Liver (tissue), 9 donors: Measurements from ENCODE around the gene ST7. TPM values are rescaled to one million over a fixed set of nuclear protein-coding genes. Genes with fewer than 3 reads are reported as not detected.

ENCODE experiments used
- DNase-seq: peaks from one replicate; pipeline ENCODE4 v3.0.0-alpha.2; 2017; ENCODE audit warnings: low spot score
- H3K27ac ChIP-seq, 2 donors: one replicate each; pipeline ENCODE4 v1.7.0; 2013; ENCODE audit warnings: inconsistent platforms in 2 of 2, low read length in 2 of 2, control low read depth in 1 of 2, low read depth in 1 of 2, mild to moderate bottlenecking in 1 of 2
- H3K27me3 ChIP-seq, 4 donors: one replicate each; pipeline versions ENCODE4 v1.6.1 to v1.7.0; 2013; ENCODE audit warnings: low read length in 3 of 4, inconsistent platforms in 1 of 4, mild to moderate bottlenecking in 1 of 4, moderate library complexity in 1 of 4; ENCODE audit not compliant: control insufficient read depth in 4 of 4, insufficient read depth in 4 of 4
- H3K36me3 ChIP-seq, 4 donors: one replicate each; pipeline versions ENCODE4 v1.6.1 to v1.7.0; 2013; ENCODE audit warnings: low read length in 3 of 4, mild to moderate bottlenecking in 3 of 4, low read depth in 1 of 4, moderate library complexity in 1 of 4; ENCODE audit not compliant: control insufficient read depth in 4 of 4, insufficient read depth in 3 of 4
- H3K4me1 ChIP-seq, 4 donors: one replicate each; pipeline versions ENCODE4 v1.6.1 to v1.7.0; 2013; ENCODE audit warnings: low read length in 3 of 4, mild to moderate bottlenecking in 3 of 4, moderate library complexity in 1 of 4; ENCODE audit not compliant: control insufficient read depth in 4 of 4, insufficient read depth in 4 of 4
- H3K4me3 ChIP-seq, 3 donors: one replicate each; pipeline versions ENCODE4 v1.6.1 to v1.7.0; 2013; ENCODE audit warnings: low read length in 3 of 3, control low read depth in 1 of 3, low read depth in 1 of 3, mild to moderate bottlenecking in 1 of 3
- H3K9ac ChIP-seq, 2 donors: one replicate each; pipeline ENCODE4 v1.7.0; 2013; ENCODE audit warnings: low read length in 2 of 2, mild to moderate bottlenecking in 2 of 2, moderate library complexity in 2 of 2, control low read depth in 1 of 2, low read depth in 1 of 2
- H3K9me3 ChIP-seq, 4 donors: one replicate each; pipeline versions ENCODE4 v1.6.1 to v1.7.0; 2013; ENCODE audit warnings: low read length in 3 of 4; ENCODE audit not compliant: control insufficient read depth in 4 of 4
- ATF3 ChIP-seq: IDR thresholded peaks from 2 replicates; pipeline ENCODE4 v1.6.1; 2016; ENCODE audit warnings: antibody characterized with exemption
- EGR1 ChIP-seq, 2 donors: IDR thresholded peaks; 2 replicates each; pipeline ENCODE4 v1.6.1; 2016 to 2018; ENCODE audit warnings: antibody characterized with exemption in 2 of 2, low read depth in 2 of 2
- FOXA1 ChIP-seq: IDR thresholded peaks from 2 replicates; pipeline ENCODE4 v1.6.1; 2016; ENCODE audit warnings: antibody characterized with exemption
- FOXA2 ChIP-seq: IDR thresholded peaks from 2 replicates; pipeline ENCODE4 v1.6.1; 2016; ENCODE audit warnings: antibody characterized with exemption
- GABPA ChIP-seq, 2 donors: IDR thresholded peaks in 1 of 2; conservative IDR thresholded peaks in 1 of 2; 2 replicates each; pipeline ENCODE4 v1.6.1; 2016; ENCODE audit warnings: antibody characterized with exemption in 2 of 2, mild to moderate bottlenecking in 1 of 2, moderate library complexity in 1 of 2
- HNF4A ChIP-seq, 2 donors: conservative IDR thresholded peaks; 2 replicates each; pipeline ENCODE4 v1.6.1; 2016; ENCODE audit warnings: antibody characterized with exemption in 2 of 2, mild to moderate bottlenecking in 2 of 2
- HNF4G ChIP-seq: IDR thresholded peaks from 2 replicates; pipeline ENCODE4 v1.6.1; 2016; ENCODE audit warnings: antibody characterized with exemption
- JUND ChIP-seq, 2 donors: IDR thresholded peaks; 2 replicates each; pipeline ENCODE4 v1.6.1; 2016; ENCODE audit warnings: antibody characterized with exemption in 2 of 2
- MAX ChIP-seq: IDR thresholded peaks from 2 replicates; pipeline ENCODE4 v1.6.1; 2016; ENCODE audit warnings: antibody characterized with exemption
- NR2F2 ChIP-seq: IDR thresholded peaks from 2 replicates; pipeline ENCODE4 v1.6.1; 2016; ENCODE audit warnings: antibody characterized with exemption
- RAD21 ChIP-seq, 2 donors: IDR thresholded peaks; 2 replicates each; pipeline ENCODE4 v1.6.1; 2016; ENCODE audit warnings: antibody characterized with exemption in 2 of 2, mild to moderate bottlenecking in 2 of 2
- REST ChIP-seq: IDR thresholded peaks from 2 replicates; pipeline ENCODE4 v1.6.1; 2016; ENCODE audit warnings: antibody characterized with exemption, mild to moderate bottlenecking
- RXRA ChIP-seq, 2 donors: IDR thresholded peaks; 2 replicates each; pipeline ENCODE4 v1.6.1; 2017 to 2018; ENCODE audit warnings: antibody characterized with exemption in 2 of 2, mild to moderate bottlenecking in 1 of 2
- SP1 ChIP-seq: IDR thresholded peaks from 2 replicates; pipeline ENCODE4 v1.6.1; 2018; ENCODE audit warnings: antibody characterized with exemption, mild to moderate bottlenecking
- YY1 ChIP-seq: IDR thresholded peaks from 2 replicates; pipeline ENCODE4 v1.6.1; 2016; ENCODE audit warnings: antibody characterized with exemption, mild to moderate bottlenecking
- ZBTB33 ChIP-seq: IDR thresholded peaks from 2 replicates; pipeline ENCODE4 v1.6.1; 2016; ENCODE audit warnings: antibody characterized with exemption
- WGBS: extraction: QIAGEN DNeasy Blood & Tissue Kit; methylation state at CpG from one replicate; pipeline ENCODE4 v1.1.7; 2013; 5-methylcytosine and 5-hydroxymethylcytosine counted together
- polyA plus RNA-seq, 2 donors: library from polyadenylated mRNA; stranded (reverse) in 1 of 2; unstranded in 1 of 2; fragments of 200-250 nt in 1 of 2; fragments of >200 nt in 1 of 2; fragmentation: Nextera tagmentation in 1 of 2; extraction: Ambion mirVana in 1 of 2; gene quantifications; one replicate each; pipeline versions ENCODE4 v1.2.1 to v1.2.3, GENCODE V29; 2013 to 2015
- total RNA-seq, 2 donors: library from RNA; depleted of rRNA; stranded (reverse); fragments of >200 nt; gene quantifications; one replicate each; pipeline ENCODE4 v1.2.3, GENCODE V29; 2014
- donor health status: healthy.
- donor health status: healthy.
- donor health status: healthy.
- donor health status: healthy.
- donor health status: healthy.

Gene ST7
- total and polyA plus RNA-seq, 4 donors, result 13.5 to 30.7 (median 22.6) TPM

- 40% methylated on average over 2 of the region's 2 CpGs for WGBS
- no peaks in the 10 kb centered on the region for H3K9me3 ChIP-seq
- H3K9ac ChIP-seq, result no peak overlapping the region
- H3K36me3 ChIP-seq, result no peaks in the 10 kb centered on the region
- TF ChIP-seq RAD21 (IDR thresholded peaks at IDR 0.05) (no peak), EGR1 (IDR thresholded peaks at IDR 0.05; ENCODE audit: low read depth in 2 of 2) (no peak), HNF4G (no peak), NR2F2 (no peak), HNF4A (conservative IDR thresholded peaks at IDR 0.05) (no peak), FOXA1 (no peak), SP1 (no peak), GABPA (IDR thresholded peaks at IDR 0.05 in 1 of 2, conservative IDR thresholded peaks at IDR 0.05 in 1 of 2) (no peak), MAX (no peak)
- H3K4me3 ChIP-seq, result no peak overlapping the region
- peaks cover 4 to 17% (median 8%) of the 10 kb centered on the region in 4 donors for H3K4me1 ChIP-seq
- no peaks in the 10 kb centered on the region for H3K27me3 ChIP-seq
- no peak overlapping the region for H3K27ac ChIP-seq
- DNase-seq, result no peak
Measured at GRCh38 chr7:117044664-117045063, 91.4 kb downstream of the ST7 start.

GRCh38 chr7:117045927-117046710, 92.8 kb downstream of the ST7 start:
- H3K27me3 ChIP-seq, result no peaks in the 10 kb centered on the region
- 87% methylated on average over 4 of the region's 4 CpGs for WGBS
- TF ChIP-seq GABPA (IDR thresholded peaks at IDR 0.05 in 1 of 2, conservative IDR thresholded peaks at IDR 0.05 in 1 of 2) (no peak), EGR1 (IDR thresholded peaks at IDR 0.05; ENCODE audit: low read depth in 2 of 2) (no peak), JUND (IDR thresholded peaks at IDR 0.05) (no peak), SP1 (no peak), FOXA1 (no peak), FOXA2 (no peak), RAD21 (IDR thresholded peaks at IDR 0.05) (no peak)
- peaks cover 4 to 17% (median 8%) of the 10 kb centered on the region in 4 donors for H3K4me1 ChIP-seq
- H3K27ac ChIP-seq, result no peak overlapping the region
- no peaks in the 10 kb centered on the region for H3K9me3 ChIP-seq
- no peak for DNase-seq
- H3K36me3 ChIP-seq, result no peaks in the 10 kb centered on the region
- H3K4me3 ChIP-seq, result no peak overlapping the region
- no peak overlapping the region for H3K9ac ChIP-seq

- no peak overlapping the region for H3K4me3 ChIP-seq
- H3K9me3 ChIP-seq, result no peaks in the 10 kb centered on the region
- no peak for DNase-seq
- no peak overlapping the region for H3K9ac ChIP-seq
- TF ChIP-seq YY1 (peak; percentile 12), GABPA (IDR thresholded peaks at IDR 0.05 in 1 of 2, conservative IDR thresholded peaks at IDR 0.05 in 1 of 2) (no peak), ATF3 (no peak), FOXA1 (peak; percentile 45), FOXA2 (peak; percentile 61), REST (no peak), RAD21 (IDR thresholded peaks at IDR 0.05) (peak in 1 of 2 donors; percentile 4), JUND (IDR thresholded peaks at IDR 0.05) (no peak), ZBTB33 (no peak), HNF4A (conservative IDR thresholded peaks at IDR 0.05) (peak; percentile 60 to 71), RXRA (IDR thresholded peaks at IDR 0.05) (peak in 1 of 2 donors; percentile 21)
- peaks cover 4 to 17% (median 8%) of the 10 kb centered on the region in 4 donors for H3K4me1 ChIP-seq
- no peaks in the 10 kb centered on the region for H3K27me3 ChIP-seq
- no peaks in the 10 kb centered on the region for H3K36me3 ChIP-seq
- peak overlapping the region; percentile 36 to 52 for H3K27ac ChIP-seq
- WGBS, result 22% methylated on average over 3 of the region's 3 CpGs
Measured at GRCh38 chr7:117047496-117047895, 94.2 kb downstream of the ST7 start.
